DOHH2 (cell line): ENCODE measurements around the gene UBE2V1.

ENCODE experiments used
- H3F3A ChIP-seq: fragments of 200-600 bp; sonication (generic), shearing (Covaris generic); 2 replicates; pipeline ENCODE4 v1.6.0; 2016; ENCODE audit warnings: antibody characterized with exemption, mild to moderate bottlenecking; ENCODE audit not compliant: control insufficient read depth, insufficient read depth
- H3K27ac ChIP-seq: fragments of 200-600 bp; sonication (generic); 2 replicates; pipeline ENCODE4 v1.5.1; 2014; ENCODE audit warnings: low read depth, mild to moderate bottlenecking, low read length, moderate library complexity
- H3K27me3 ChIP-seq: fragments of 200-600 bp; sonication (generic); 2 replicates; pipeline ENCODE4 v1.6.1; 2014; ENCODE audit warnings: mild to moderate bottlenecking, low read length, mixed read lengths; ENCODE audit not compliant: control insufficient read depth
- H3K36me3 ChIP-seq: fragments of 200-600 bp; sonication (generic); 2 replicates; pipeline ENCODE4 v1.6.1; 2014; ENCODE audit warnings: mild to moderate bottlenecking, low read length, moderate library complexity, mixed read lengths; ENCODE audit not compliant: control insufficient read depth
- H3K4me1 ChIP-seq: fragments of 200-600 bp; sonication (generic); 2 replicates; pipeline ENCODE4 v1.6.1; 2014; ENCODE audit warnings: mild to moderate bottlenecking, low read length, mixed read lengths; ENCODE audit not compliant: control insufficient read depth
- H3K4me2 ChIP-seq: fragments of 200-600 bp; sonication (generic); 2 replicates; pipeline ENCODE4 v1.6.0; 2014; ENCODE audit warnings: mild to moderate bottlenecking, low read length, moderate library complexity
- H3K4me3 ChIP-seq: fragments of 200-600 bp; sonication (generic); 2 replicates; pipeline ENCODE4 v1.5.1; 2014; ENCODE audit warnings: mild to moderate bottlenecking, low read length, mixed read lengths
- H3K79me2 ChIP-seq: fragments of 200-600 bp; sonication (generic); 2 replicates; pipeline ENCODE4 v1.6.1; 2014; ENCODE audit warnings: mild to moderate bottlenecking, low read length, mixed read lengths; ENCODE audit not compliant: control insufficient read depth
- H3K9me2 ChIP-seq: fragments of 200-600 bp; sonication (generic); replicated peaks from 2 replicates; pipeline ENCODE4 v1.6.1; 2014; ENCODE audit warnings: mild to moderate bottlenecking, low read length, mixed read lengths; ENCODE audit not compliant: control insufficient read depth
- H3K9me3 ChIP-seq: fragments of 200-600 bp; sonication (generic); 2 replicates; pipeline ENCODE4 v1.6.1; 2014; ENCODE audit warnings: antibody characterized with exemption, low read length, mixed read lengths; ENCODE audit not compliant: control insufficient read depth, insufficient read depth
- H4K20me1 ChIP-seq: fragments of 200-600 bp; sonication (generic); 2 replicates; pipeline ENCODE4 v1.6.0; 2014; ENCODE audit warnings: low read depth, mild to moderate bottlenecking, antibody characterized with exemption, low read length, moderate library complexity; ENCODE audit not compliant: control insufficient read depth, insufficient read depth
- CTCF ChIP-seq: fragments of 200-600 bp; sonication (generic); IDR thresholded peaks from one replicate; pipeline ENCODE4 v1.5.1; 2014; ENCODE audit warnings: antibody characterized with exemption, mild to moderate bottlenecking, low read depth, low read length; ENCODE audit not compliant: poor library complexity, severe bottlenecking
- EZH2phosphoT487 ChIP-seq: fragments of 200-600 bp; sonication (generic); IDR thresholded peaks from 2 replicates; pipeline ENCODE4 v1.6.1; 2017; ENCODE audit warnings: borderline replicate concordance, mild to moderate bottlenecking, antibody characterized with exemption, low read length, moderate library complexity, mixed read lengths

The UBE2V1 gene

DNA sequence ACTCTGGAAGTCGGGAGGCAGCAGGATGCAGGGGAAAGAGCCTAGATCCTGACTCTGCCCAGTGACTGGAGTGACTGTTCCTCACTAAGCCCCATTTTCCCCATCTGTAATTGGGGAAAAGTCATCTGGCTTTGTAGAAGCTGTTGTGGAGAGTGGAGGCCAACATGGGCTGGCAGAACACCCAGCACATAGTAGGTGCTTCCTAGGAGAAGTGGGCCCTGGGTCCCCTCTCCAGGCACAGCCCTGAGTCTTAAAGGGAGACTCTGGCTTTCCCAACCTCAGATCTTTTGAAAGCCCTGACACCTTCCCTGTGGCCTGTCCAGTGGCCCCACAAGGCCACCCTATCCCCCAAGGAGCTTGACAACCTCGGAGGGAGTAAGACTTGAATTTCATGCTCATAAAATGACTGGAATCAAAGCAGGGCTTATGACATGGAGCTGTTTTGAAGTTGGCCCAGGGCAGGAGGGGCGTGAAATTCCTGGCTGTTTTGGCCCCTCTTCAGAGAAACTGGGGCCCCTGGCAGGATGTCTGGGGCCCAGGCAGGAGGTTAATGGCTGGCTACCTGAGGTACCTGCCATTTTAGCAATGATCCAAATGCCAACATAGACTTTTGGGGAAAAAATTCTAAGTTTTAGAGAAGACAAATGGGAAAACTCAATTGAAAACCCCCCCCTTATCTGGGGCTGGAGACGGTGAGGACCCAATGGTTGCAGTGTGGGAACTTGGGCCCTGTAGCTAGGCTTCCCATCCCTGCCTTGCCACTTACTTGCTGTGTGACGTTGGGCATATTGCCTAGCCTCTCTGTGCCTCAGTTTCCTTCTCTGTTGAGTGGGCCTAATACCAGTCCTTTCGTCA is 51.6 kb downstream of the UBE2V1 start:
- TF ChIP-seq EZH2phosphoT487 = no peak
- TF ChIP-seq CTCF = no peak
- H4K20me1 ChIP-seq = no peaks in the 10 kb centered on the region
- no peaks in the 10 kb centered on the region for H3K9me3 ChIP-seq
- H3K9me2 ChIP-seq = no peaks in the 10 kb centered on the region
- H3K27ac ChIP-seq = no peak overlapping the region
- no peak overlapping the region for H3K4me2 ChIP-seq
- no peaks in the 10 kb centered on the region for H3K4me1 ChIP-seq
- no peaks in the 10 kb centered on the region for H3K27me3 ChIP-seq
- no peaks in the 10 kb centered on the region for H3K79me2 ChIP-seq
- H3K4me3 ChIP-seq = no peak overlapping the region
- no peaks in the 10 kb centered on the region for H3F3A ChIP-seq
- no peaks in the 10 kb centered on the region for H3K36me3 ChIP-seq

DNA sequence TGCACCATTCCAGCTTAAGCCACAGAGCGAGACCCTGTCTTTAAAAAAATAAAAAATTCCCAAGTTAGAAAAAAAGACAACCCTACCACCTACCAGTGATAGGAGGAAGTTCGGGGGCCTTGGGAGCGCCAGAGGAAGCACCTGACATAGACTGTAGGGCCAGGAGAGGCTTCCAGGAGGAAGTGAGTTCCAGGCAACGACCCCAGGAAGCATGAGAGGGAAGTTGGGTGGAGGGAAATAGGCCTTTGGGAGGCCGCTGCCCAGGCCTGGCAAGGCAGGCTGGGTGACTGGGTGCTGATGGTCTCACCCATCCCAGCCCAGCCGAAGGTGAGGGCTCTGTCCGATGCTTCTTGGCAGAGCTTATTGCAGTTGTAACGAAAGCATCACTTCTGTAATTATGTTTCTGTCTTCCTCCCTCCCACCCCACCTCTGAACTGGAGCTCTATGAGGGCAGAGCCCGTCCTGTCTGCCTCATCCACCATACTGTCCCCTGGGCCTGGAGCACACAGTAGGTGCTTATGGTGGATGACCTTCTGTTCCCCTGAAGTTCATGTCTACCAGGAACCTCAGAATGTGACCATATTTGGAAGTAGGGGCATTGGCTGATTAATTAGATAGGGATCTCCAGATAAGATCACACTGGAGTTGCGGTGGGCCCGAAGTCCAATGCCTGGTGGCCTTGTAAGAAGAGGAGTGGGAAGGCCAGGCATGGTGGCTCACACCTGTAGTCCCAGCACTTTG is 54.1 kb downstream of the UBE2V1 start:
- no peaks in the 10 kb centered on the region for H3F3A ChIP-seq
- H3K4me1 ChIP-seq = no peaks in the 10 kb centered on the region
- no peaks in the 10 kb centered on the region for H3K9me2 ChIP-seq
- no peaks in the 10 kb centered on the region for H3K36me3 ChIP-seq
- TF ChIP-seq CTCF (no peak), EZH2phosphoT487 (no peak)
- no peak overlapping the region for H3K4me3 ChIP-seq
- no peaks in the 10 kb centered on the region for H3K79me2 ChIP-seq
- H3K27ac ChIP-seq = no peak overlapping the region
- no peaks in the 10 kb centered on the region for H3K9me3 ChIP-seq
- peaks cover 8% of the 10 kb centered on the region for H3K27me3 ChIP-seq
- no peaks in the 10 kb centered on the region for H4K20me1 ChIP-seq
- H3K4me2 ChIP-seq = no peak overlapping the region

GRCh38 chr20:50057714-50058053 is 55.3 kb downstream of the UBE2V1 start:
- Histone ChIP-seq H3K27me3 (peaks cover 9% of the 10 kb centered on the region), H4K20me1 (no peaks in the 10 kb centered on the region), H3K4me1 (no peaks in the 10 kb centered on the region), H3K27ac (no peak overlapping the region), H3K36me3 (no peaks in the 10 kb centered on the region), H3K4me3 (no peak overlapping the region), H3K79me2 (no peaks in the 10 kb centered on the region), H3K9me3 (no peaks in the 10 kb centered on the region), H3K9me2 (no peaks in the 10 kb centered on the region), H3K4me2 (no peak overlapping the region), H3F3A (no peaks in the 10 kb centered on the region)
- no peak for TF ChIP-seq EZH2phosphoT487
- no peak for TF ChIP-seq CTCF
